Suprapubic skin (tissue), 4 donors: ENCODE measurements around the gene AFF1. TPM values are rescaled to one million over a fixed set of nuclear protein-coding genes. Genes with fewer than 3 reads are reported as not detected.
"Not testable (repeated sequence)": the region's sequence is repeated elsewhere in the genome, so short reads cannot be mapped to it uniquely, and the experiment has no call there.

ENCODE experiments used
- DNase-seq, 2 donors: peaks; one replicate each; pipeline ENCODE4 v3.0.0-alpha.2; 2019; ENCODE audit warnings: low spot score in 2 of 2
- H3K27ac ChIP-seq: fragments of 200-600 bp; sonication (generic); one replicate; pipeline ENCODE4 v1.5.1; 2019
- H3K27me3 ChIP-seq: fragments of 200-600 bp; sonication (generic); one replicate; pipeline ENCODE4 v1.5.1; 2019
- H3K36me3 ChIP-seq: fragments of 200-600 bp; sonication (generic); one replicate; pipeline ENCODE4 v1.5.1; 2019
- H3K4me1 ChIP-seq: fragments of 200-600 bp; sonication (generic); one replicate; pipeline ENCODE4 v1.5.1; 2019
- H3K4me3 ChIP-seq: fragments of 200-600 bp; sonication (generic); one replicate; pipeline ENCODE4 v1.5.1; 2019; ENCODE audit warnings: mild to moderate bottlenecking
- H3K9me3 ChIP-seq: fragments of 200-600 bp; sonication (generic); one replicate; pipeline ENCODE4 v1.5.1; 2019
- EP300 ChIP-seq: sonication (generic); formaldehyde crosslinking; IDR thresholded peaks from one replicate; pipeline ENCODE4 v1.6.1; 2017; ENCODE audit warnings: antibody characterized with exemption
- POLR2A ChIP-seq, 2 donors: fragments of 450-650 bp; IDR thresholded peaks; one replicate each; pipeline ENCODE4 v1.6.1; 2017; ENCODE audit warnings: antibody characterized with exemption in 2 of 2, mild to moderate bottlenecking in 2 of 2, moderate library complexity in 2 of 2
- POLR2AphosphoS5 ChIP-seq, 3 donors: sonication (generic); formaldehyde crosslinking; IDR thresholded peaks; one replicate each; pipeline ENCODE4 v1.6.1; 2017; ENCODE audit warnings: antibody characterized with exemption in 3 of 3
- WGBS: methylation state at CpG from one replicate; pipeline ENCODE4 v1.1.5; 2018; 5-methylcytosine and 5-hydroxymethylcytosine counted together
- total RNA-seq, 4 donors: library from RNA; depleted of rRNA; stranded (reverse); fragments of >200 nt; gene quantifications; one replicate each; pipeline ENCODE4 v1.1.0, GENCODE V29; 2016
- TF ChIP-seq, protein P1 (sequence below), 2 donors: fragments of 200-600 bp in 1 of 2; fragments of 450-650 bp in 1 of 2; sonication (generic) in 1 of 2; IDR thresholded peaks; one replicate each; pipeline ENCODE4 v1.5.1; 2016 to 2019; ENCODE audit warnings: antibody characterized with exemption in 2 of 2, mild to moderate bottlenecking in 1 of 2, moderate library complexity in 1 of 2

Gene AFF1
- total RNA-seq, 4 donors from 2014 or later: 67.2 to 175 (median 103) TPM

DNA sequence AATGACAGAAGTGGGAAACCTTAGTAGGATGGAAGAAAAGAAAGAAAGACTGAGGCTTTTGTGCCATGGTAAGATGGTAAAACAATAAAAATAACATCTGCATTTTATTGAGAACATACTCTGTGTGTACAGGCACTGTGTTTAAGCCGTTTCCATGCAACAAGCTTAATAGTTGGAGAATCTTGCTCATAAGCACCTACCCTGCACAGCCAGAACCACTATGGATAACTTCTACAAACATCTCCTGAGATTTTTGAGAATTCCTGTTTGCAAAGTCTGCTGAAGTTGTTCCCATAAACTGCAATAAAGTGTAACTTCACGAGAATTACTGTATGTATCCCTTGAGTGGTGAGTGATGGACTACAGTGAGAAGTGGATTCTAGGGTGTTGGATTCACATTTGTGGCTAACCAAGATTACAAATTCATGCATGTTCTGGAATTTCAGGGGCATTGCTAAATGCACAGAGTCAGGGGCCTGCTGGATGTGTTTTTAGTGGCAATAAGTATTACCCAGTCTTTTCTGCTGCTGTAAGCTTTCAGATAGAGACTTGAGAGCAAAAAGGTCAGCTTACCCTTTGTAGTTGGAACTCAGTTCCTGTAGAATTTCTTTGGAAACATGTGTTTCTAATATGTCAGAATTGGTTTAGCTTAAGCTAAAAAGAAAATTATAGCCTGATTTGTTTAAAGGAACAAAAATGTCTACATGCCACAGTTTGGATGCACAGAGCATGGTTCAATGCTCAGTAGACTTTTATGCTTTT lies 132.5 kb downstream of the AFF1 start:
- Histone ChIP-seq H3K4me1 (peaks cover 28% of the 10 kb centered on the region), H3K27me3 (no peaks in the 10 kb centered on the region), H3K36me3 (no peaks in the 10 kb centered on the region), H3K4me3 (no peak overlapping the region), H3K9me3 (no peaks in the 10 kb centered on the region), H3K27ac (no peak overlapping the region)
- TF ChIP-seq POLR2AphosphoS5 (IDR thresholded peaks at IDR 0.05) (no peak), POLR2A (IDR thresholded peaks at IDR 0.05) (no peak), EP300 (no peak)
- TF ChIP-seq, protein P1, sequence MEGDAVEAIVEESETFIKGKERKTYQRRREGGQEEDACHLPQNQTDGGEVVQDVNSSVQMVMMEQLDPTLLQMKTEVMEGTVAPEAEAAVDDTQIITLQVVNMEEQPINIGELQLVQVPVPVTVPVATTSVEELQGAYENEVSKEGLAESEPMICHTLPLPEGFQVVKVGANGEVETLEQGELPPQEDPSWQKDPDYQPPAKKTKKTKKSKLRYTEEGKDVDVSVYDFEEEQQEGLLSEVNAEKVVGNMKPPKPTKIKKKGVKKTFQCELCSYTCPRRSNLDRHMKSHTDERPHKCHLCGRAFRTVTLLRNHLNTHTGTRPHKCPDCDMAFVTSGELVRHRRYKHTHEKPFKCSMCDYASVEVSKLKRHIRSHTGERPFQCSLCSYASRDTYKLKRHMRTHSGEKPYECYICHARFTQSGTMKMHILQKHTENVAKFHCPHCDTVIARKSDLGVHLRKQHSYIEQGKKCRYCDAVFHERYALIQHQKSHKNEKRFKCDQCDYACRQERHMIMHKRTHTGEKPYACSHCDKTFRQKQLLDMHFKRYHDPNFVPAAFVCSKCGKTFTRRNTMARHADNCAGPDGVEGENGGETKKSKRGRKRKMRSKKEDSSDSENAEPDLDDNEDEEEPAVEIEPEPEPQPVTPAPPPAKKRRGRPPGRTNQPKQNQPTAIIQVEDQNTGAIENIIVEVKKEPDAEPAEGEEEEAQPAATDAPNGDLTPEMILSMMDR (IDR thresholded peaks at IDR 0.05): no peak
- 64% methylated on average over 2 of the region's 2 CpGs for WGBS
- DNase-seq: no peak

- Histone ChIP-seq H3K4me3 (no peak overlapping the region), H3K27ac (peak overlapping the region; percentile 50), H3K4me1 (peaks cover 41% of the 10 kb centered on the region), H3K27me3 (no peaks in the 10 kb centered on the region), H3K9me3 (no peaks in the 10 kb centered on the region), H3K36me3 (no peaks in the 10 kb centered on the region)
- 26% methylated on average over 7 of the region's 7 CpGs for WGBS
- DNase-seq: no peak
- TF ChIP-seq, protein P1 (IDR thresholded peaks at IDR 0.05): no peak
- TF ChIP-seq EP300: no peak
- TF ChIP-seq POLR2AphosphoS5 (IDR thresholded peaks at IDR 0.05): no peak
- no peak for TF ChIP-seq POLR2A (IDR thresholded peaks at IDR 0.05)
These were observed 133.8 kb downstream of the AFF1 start for GRCh38 chr4:87068583-87069021.

DNA sequence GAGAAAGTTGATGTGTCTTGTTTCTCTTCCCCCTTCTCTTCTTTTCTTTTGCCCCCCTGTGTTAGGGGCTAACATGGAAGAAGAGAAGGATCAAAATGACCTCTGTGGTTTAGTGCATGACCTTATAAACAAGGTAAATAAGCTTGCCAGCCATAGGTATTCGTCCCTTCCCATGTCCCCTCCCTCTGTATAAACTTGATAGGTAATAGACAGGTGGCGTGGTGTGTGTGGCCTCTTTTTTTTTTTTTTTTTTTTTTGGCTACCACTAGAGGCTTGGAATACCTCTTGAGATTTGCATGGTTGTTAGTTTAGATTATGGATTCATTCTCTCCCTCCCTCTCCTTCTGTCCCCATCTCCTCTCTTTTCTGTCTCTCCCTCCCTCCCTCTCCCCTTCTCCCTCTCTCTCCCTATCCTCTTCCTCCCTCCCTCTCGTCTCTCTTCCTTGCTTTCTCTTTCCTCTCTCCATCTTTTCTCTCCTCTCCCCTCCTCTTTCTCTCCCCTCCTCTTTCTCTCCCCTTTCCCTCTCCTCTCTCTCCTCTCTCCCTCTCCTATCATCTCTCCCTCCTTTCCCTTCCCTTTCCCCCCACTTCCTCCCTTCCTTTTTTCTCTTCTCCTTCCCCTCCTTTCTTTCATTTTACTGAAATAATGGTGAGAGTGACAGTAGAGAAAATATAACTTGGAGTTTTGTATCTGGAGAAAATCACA lies 134.4 kb downstream of the AFF1 start:
- Histone ChIP-seq H3K27ac (peak overlapping the region; percentile 50), H3K4me3 (no peak overlapping the region), H3K36me3 (no peaks in the 10 kb centered on the region), H3K9me3 (no peaks in the 10 kb centered on the region), H3K4me1 (peaks cover 47% of the 10 kb centered on the region), H3K27me3 (no peaks in the 10 kb centered on the region)
- 59% methylated on average over 3 of the region's 3 CpGs for WGBS
- no peak for DNase-seq
- TF ChIP-seq, protein P1 (IDR thresholded peaks at IDR 0.05): no peak

DNA sequence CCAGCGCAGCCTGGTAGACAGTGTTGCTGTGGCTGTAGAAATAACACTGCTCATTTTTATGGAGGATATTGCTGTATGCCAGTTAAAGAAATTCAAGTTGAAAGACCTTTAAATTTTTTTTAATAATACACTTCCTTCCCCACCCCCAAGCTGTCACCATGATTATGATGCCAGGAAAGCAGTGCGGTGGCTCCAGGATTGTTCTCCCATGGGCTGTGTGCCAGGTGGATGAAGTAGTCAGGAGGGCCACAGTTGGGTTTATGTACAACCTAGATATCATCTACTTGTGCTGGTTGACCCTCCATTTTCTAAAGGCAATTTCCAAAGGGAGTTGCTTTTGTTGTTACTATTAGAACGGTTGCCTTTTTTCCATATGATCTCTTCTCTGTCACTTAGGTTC lies 136.6 kb downstream of the AFF1 start:
- DNase-seq: no peak
- no peaks in the 10 kb centered on the region for H3K9me3 ChIP-seq
- no peaks in the 10 kb centered on the region for H3K27me3 ChIP-seq
- TF ChIP-seq POLR2AphosphoS5 (IDR thresholded peaks at IDR 0.05): no peak
- TF ChIP-seq, protein P1 (IDR thresholded peaks at IDR 0.05): no peak
- TF ChIP-seq POLR2A (IDR thresholded peaks at IDR 0.05): no peak
- peaks cover 64% of the 10 kb centered on the region for H3K4me1 ChIP-seq
- H3K4me3 ChIP-seq: no peak overlapping the region
- WGBS: 75% methylated on average over 3 of the region's 3 CpGs
- H3K36me3 ChIP-seq: no peaks in the 10 kb centered on the region
- H3K27ac ChIP-seq: no peak overlapping the region

- not testable (repeated sequence) for H3K4me3 ChIP-seq, H3K27me3 ChIP-seq, H3K27ac ChIP-seq, H3K36me3 ChIP-seq, H3K9me3 ChIP-seq, DNase-seq
- H3K4me1 ChIP-seq: peaks cover 71% of the 10 kb centered on the region
- 91% methylated on average over 10 of the region's 10 CpGs for WGBS
These were observed 137.7 kb downstream of the AFF1 start for GRCh38 chr4:87072545-87072944.
